HepG2 (cell line): ENCODE measurements around the gene NBL1. TPM values are rescaled to one million over a fixed set of nuclear protein-coding genes. Genes with fewer than 3 reads are reported as not detected.

Experiments used
- DPF2 ChIP-seq: sonication (generic); formaldehyde crosslinking; IDR thresholded peaks from 2 replicates; pipeline ENCODE4 v1.4.0; 2020; ENCODE audit warnings: mild to moderate bottlenecking, low read depth, missing genetic modification reagents, borderline replicate concordance
- EP300 ChIP-seq, 3 experiments: sonication (generic) in 1 of 3; formaldehyde crosslinking in 1 of 3; IDR thresholded peaks; 2 replicates each; pipeline versions ENCODE4 v1.5.1 to v1.6.1; 2011 to 2020; ENCODE audit warnings: low read depth in 2 of 3, low read length in 2 of 3, borderline replicate concordance in 1 of 3, improper control_type of control experiment in 1 of 3, mild to moderate bottlenecking in 1 of 3, missing genetic modification reagents in 1 of 3, moderate library complexity in 1 of 3
- GZF1 ChIP-seq: sonication (generic); formaldehyde crosslinking; IDR thresholded peaks from 2 replicates; pipeline ENCODE4 v1.5.1; 2020; ENCODE audit warnings: mild to moderate bottlenecking, missing genetic modification reagents
- IRF2 ChIP-seq: IDR thresholded peaks from 2 replicates; pipeline ENCODE4 v1.6.1; 2018; ENCODE audit warnings: missing genetic modification reagents, missing compliant biosample characterization
- NFATC3 ChIP-seq: sonication (generic); formaldehyde crosslinking; IDR thresholded peaks from 2 replicates; pipeline ENCODE4 v1.5.1; 2020; ENCODE audit warnings: mild to moderate bottlenecking, missing genetic modification reagents
- ZNF138 ChIP-seq: sonication (generic); formaldehyde crosslinking; IDR thresholded peaks from 2 replicates; pipeline ENCODE4 v1.5.0; 2020; ENCODE audit warnings: mild to moderate bottlenecking, low read depth, missing genetic modification reagents
- ZNF83 ChIP-seq: sonication (generic); formaldehyde crosslinking; IDR thresholded peaks from 2 replicates; pipeline ENCODE4 v1.4.0; 2020; ENCODE audit warnings: missing genetic modification reagents, mild to moderate bottlenecking, borderline replicate concordance
- polyA plus RNA-seq, 8 experiments: library from polyadenylated mRNA; depleted of rRNA in 3 of 8; stranded (reverse) in 7 of 8; unstranded in 1 of 8; fragments of >200 nt; fragmentation: Illumina TruSeq in 4 of 8; extraction: Trizol in 4 of 8; gene quantifications; 2 replicates each; pipeline versions ENCODE4 v1.2.1 to v1.2.3, GENCODE V29; 2011 to 2016; ENCODE audit warnings: low read depth in 4 of 8, missing spikeins in 1 of 8, mixed read lengths in 1 of 8; ENCODE audit not compliant: insufficient read depth in 1 of 8
- total RNA-seq, 5 experiments: library from RNA; depleted of rRNA; stranded (reverse); fragments of >200 nt; fragmentation: Illumina TruSeq; extraction: Trizol; gene quantifications; 2 replicates each; pipeline ENCODE4 v1.2.3, GENCODE V29; 2016; ENCODE audit warnings: low read depth in 1 of 5
- TF ChIP-seq, protein P1 (sequence below): sonication (generic); IDR thresholded peaks from 2 replicates; pipeline ENCODE4 v1.6.1; 2016; ENCODE audit warnings: low read depth, borderline replicate concordance
- TF ChIP-seq, protein P2 (sequence below): sonication (generic); formaldehyde crosslinking; IDR thresholded peaks from 2 replicates; pipeline ENCODE4 v1.5.0; 2020; ENCODE audit warnings: missing genetic modification reagents
- TF ChIP-seq, protein P3 (sequence below): IDR thresholded peaks from 2 replicates; pipeline ENCODE4 v1.6.1; 2016; ENCODE audit warnings: low read depth, borderline replicate concordance
- TF ChIP-seq, protein P4 (sequence below): sonication (generic); formaldehyde crosslinking; IDR thresholded peaks from 2 replicates; pipeline ENCODE4 v1.5.1; 2020; ENCODE audit warnings: missing genetic modification reagents, mild to moderate bottlenecking, borderline replicate concordance
- TF ChIP-seq, protein P5 (sequence below): sonication (generic); formaldehyde crosslinking; IDR thresholded peaks from 2 replicates; pipeline ENCODE4 v1.5.0; 2020; ENCODE audit warnings: mild to moderate bottlenecking, missing genetic modification reagents
- TF ChIP-seq, protein P6 (sequence below): sonication (generic); formaldehyde crosslinking; IDR thresholded peaks from 2 replicates; pipeline ENCODE4 v1.9.0; 2021; ENCODE audit warnings: missing genetic modification reagents, borderline replicate concordance
- TF ChIP-seq, protein P7 (sequence below): IDR thresholded peaks from 2 replicates; pipeline ENCODE4 v1.6.1; 2012; ENCODE audit warnings: low read length, improper control_type of control experiment

The NBL1 gene
- total and polyA plus RNA-seq, 2 of the 13 experiments (the other 11 are each of a cell fraction or from before 2014, with no cell fraction given) = 2.7 to 13.8 TPM

DNA sequence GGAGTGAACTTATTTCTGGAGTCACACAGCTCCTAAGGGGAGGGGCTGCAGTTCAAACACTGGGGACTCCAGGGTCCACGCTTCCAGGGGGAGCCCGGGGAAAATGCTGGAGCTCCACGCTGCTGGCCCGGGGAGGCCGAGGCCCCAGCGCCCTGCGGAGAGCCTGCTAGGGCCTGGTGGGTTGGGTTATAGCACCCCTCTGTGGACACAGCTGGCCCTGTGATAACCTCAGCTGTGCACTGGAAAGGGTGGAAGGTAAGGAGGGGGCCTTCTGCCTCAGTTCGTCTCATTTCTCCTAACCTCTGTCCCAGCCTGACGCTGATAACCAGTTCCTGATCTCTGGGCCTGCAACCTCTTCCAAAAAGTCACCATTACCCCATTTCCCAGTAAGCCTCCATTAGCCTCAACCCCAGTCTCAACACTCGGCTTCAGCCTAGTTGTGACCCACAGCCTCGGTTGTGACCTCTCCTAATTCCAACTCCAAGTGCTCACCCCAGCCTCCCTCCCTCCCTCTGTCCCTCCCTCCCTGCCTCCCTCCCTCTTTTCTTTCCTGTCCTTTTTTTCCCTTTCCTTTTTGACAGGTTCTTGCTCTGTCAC is 7.1 kb downstream of the NBL1 start (continued):
- TF ChIP-seq, protein P1, sequence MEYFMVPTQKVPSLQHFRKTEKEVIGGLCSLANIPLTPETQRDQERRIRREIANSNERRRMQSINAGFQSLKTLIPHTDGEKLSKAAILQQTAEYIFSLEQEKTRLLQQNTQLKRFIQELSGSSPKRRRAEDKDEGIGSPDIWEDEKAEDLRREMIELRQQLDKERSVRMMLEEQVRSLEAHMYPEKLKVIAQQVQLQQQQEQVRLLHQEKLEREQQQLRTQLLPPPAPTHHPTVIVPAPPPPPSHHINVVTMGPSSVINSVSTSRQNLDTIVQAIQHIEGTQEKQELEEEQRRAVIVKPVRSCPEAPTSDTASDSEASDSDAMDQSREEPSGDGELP = peak; percentile 83; the same call in 1 of the 2 replicates
- no peak for TF ChIP-seq GZF1 (CRISPR knock-in tag)
- TF ChIP-seq NFATC3 (CRISPR knock-in tag) = no peak
- TF ChIP-seq EP300 (IDR thresholded peaks at IDR 0.05; ENCODE audit: low read depth in 2 of 2, low read length in 2 of 2) = no peak
- TF ChIP-seq EP300 (CRISPR knock-in tag; IDR thresholded peaks at IDR 0.05; ENCODE audit: borderline replicate concordance) = no peak
- TF ChIP-seq, protein P2, sequence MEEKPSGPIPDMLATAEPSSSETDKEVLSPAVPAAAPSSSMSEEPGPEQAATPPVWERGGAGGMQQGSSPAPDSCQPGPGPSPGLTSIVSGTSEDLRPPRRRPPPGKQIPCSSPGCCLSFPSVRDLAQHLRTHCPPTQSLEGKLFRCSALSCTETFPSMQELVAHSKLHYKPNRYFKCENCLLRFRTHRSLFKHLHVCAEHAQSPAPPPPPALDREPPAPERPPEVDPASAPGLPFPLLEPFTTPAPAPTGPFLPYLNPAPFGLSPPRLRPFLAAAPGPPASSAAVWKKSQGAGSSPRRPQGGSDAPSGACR = no peak
- TF ChIP-seq, protein P3, sequence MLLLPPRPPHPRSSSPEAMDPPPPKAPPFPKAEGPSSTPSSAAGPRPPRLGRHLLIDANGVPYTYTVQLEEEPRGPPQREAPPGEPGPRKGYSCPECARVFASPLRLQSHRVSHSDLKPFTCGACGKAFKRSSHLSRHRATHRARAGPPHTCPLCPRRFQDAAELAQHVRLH (CRISPR knock-in tag) = no peak
- TF ChIP-seq, protein P4, sequence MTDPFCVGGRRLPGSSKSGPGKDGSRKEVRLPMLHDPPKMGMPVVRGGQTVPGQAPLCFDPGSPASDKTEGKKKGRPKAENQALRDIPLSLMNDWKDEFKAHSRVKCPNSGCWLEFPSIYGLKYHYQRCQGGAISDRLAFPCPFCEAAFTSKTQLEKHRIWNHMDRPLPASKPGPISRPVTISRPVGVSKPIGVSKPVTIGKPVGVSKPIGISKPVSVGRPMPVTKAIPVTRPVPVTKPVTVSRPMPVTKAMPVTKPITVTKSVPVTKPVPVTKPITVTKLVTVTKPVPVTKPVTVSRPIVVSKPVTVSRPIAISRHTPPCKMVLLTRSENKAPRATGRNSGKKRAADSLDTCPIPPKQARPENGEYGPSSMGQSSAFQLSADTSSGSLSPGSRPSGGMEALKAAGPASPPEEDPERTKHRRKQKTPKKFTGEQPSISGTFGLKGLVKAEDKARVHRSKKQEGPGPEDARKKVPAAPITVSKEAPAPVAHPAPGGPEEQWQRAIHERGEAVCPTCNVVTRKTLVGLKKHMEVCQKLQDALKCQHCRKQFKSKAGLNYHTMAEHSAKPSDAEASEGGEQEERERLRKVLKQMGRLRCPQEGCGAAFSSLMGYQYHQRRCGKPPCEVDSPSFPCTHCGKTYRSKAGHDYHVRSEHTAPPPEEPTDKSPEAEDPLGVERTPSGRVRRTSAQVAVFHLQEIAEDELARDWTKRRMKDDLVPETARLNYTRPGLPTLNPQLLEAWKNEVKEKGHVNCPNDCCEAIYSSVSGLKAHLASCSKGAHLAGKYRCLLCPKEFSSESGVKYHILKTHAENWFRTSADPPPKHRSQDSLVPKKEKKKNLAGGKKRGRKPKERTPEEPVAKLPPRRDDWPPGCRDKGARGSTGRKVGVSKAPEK (CRISPR knock-in tag) = no peak
- no peak for TF ChIP-seq ZNF138 (CRISPR knock-in tag)
- TF ChIP-seq, protein P5, sequence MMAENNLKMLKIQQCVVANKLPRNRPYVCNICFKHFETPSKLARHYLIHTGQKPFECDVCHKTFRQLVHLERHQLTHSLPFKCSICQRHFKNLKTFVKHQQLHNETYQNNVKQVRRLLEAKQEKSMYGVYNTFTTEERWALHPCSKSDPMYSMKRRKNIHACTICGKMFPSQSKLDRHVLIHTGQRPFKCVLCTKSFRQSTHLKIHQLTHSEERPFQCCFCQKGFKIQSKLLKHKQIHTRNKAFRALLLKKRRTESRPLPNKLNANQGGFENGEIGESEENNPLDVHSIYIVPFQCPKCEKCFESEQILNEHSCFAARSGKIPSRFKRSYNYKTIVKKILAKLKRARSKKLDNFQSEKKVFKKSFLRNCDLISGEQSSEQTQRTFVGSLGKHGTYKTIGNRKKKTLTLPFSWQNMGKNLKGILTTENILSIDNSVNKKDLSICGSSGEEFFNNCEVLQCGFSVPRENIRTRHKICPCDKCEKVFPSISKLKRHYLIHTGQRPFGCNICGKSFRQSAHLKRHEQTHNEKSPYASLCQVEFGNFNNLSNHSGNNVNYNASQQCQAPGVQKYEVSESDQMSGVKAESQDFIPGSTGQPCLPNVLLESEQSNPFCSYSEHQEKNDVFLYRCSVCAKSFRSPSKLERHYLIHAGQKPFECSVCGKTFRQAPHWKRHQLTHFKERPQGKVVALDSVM (CRISPR knock-in tag) = peak; percentile 39; the same call in 1 of the 2 replicates
- no peak for TF ChIP-seq ZNF83 (CRISPR knock-in tag)
- TF ChIP-seq IRF2 (CRISPR knock-in tag) = 0 out of 2 replicates have a peak, but pooled peaks have one; percentile 46
- TF ChIP-seq DPF2 = no peak
- TF ChIP-seq, protein P6, sequence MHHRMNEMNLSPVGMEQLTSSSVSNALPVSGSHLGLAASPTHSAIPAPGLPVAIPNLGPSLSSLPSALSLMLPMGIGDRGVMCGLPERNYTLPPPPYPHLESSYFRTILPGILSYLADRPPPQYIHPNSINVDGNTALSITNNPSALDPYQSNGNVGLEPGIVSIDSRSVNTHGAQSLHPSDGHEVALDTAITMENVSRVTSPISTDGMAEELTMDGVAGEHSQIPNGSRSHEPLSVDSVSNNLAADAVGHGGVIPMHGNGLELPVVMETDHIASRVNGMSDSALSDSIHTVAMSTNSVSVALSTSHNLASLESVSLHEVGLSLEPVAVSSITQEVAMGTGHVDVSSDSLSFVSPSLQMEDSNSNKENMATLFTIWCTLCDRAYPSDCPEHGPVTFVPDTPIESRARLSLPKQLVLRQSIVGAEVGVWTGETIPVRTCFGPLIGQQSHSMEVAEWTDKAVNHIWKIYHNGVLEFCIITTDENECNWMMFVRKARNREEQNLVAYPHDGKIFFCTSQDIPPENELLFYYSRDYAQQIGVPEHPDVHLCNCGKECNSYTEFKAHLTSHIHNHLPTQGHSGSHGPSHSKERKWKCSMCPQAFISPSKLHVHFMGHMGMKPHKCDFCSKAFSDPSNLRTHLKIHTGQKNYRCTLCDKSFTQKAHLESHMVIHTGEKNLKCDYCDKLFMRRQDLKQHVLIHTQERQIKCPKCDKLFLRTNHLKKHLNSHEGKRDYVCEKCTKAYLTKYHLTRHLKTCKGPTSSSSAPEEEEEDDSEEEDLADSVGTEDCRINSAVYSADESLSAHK (CRISPR knock-in tag) = no peak
- TF ChIP-seq, protein P7, sequence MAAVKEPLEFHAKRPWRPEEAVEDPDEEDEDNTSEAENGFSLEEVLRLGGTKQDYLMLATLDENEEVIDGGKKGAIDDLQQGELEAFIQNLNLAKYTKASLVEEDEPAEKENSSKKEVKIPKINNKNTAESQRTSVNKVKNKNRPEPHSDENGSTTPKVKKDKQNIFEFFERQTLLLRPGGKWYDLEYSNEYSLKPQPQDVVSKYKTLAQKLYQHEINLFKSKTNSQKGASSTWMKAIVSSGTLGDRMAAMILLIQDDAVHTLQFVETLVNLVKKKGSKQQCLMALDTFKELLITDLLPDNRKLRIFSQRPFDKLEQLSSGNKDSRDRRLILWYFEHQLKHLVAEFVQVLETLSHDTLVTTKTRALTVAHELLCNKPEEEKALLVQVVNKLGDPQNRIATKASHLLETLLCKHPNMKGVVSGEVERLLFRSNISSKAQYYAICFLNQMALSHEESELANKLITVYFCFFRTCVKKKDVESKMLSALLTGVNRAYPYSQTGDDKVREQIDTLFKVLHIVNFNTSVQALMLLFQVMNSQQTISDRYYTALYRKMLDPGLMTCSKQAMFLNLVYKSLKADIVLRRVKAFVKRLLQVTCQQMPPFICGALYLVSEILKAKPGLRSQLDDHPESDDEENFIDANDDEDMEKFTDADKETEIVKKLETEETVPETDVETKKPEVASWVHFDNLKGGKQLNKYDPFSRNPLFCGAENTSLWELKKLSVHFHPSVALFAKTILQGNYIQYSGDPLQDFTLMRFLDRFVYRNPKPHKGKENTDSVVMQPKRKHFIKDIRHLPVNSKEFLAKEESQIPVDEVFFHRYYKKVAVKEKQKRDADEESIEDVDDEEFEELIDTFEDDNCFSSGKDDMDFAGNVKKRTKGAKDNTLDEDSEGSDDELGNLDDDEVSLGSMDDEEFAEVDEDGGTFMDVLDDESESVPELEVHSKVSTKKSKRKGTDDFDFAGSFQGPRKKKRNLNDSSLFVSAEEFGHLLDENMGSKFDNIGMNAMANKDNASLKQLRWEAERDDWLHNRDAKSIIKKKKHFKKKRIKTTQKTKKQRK = no peak
